ENCODE measurements around the gene ADGB.

The ADGB gene

GRCh38 chr6:146635165-146635564 is 36.4 kb downstream of the ADGB start:
- H3K4me1 ChIP-seq, result no peaks in the 10 kb centered on the region
- TF ChIP-seq CTCF (IDR thresholded peaks at IDR 0.05), result no peak

GRCh38 chr6:146636481-146636880 is 37.7 kb downstream of the ADGB start:
- Histone ChIP-seq H3K36me3 (no peaks in the 10 kb centered on the region), H3K27me3 (no peaks in the 10 kb centered on the region), H3K4me1 (no peaks in the 10 kb centered on the region), H3K27ac (no peak overlapping the region), H3K9me3 (no peaks in the 10 kb centered on the region), H3K4me3 (no peak overlapping the region)
- TF ChIP-seq CTCF (IDR thresholded peaks at IDR 0.05), result no peak
- intact Hi-C loops (cut with DNase I; ENCODE audit: low total_unique reads), result no loop called here
- DNase-seq, result no peak

More at GRCh38 chr6:146635165-146635564, 36.4 kb downstream of the ADGB start:
- intact Hi-C loops (cut with DNase I; ENCODE audit: low total_unique reads), result no loop called here
- Histone ChIP-seq H3K4me3 (no peak overlapping the region), H3K27ac (no peak overlapping the region), H3K36me3 (no peaks in the 10 kb centered on the region), H3K9me3 (no peaks in the 10 kb centered on the region), H3K27me3 (no peaks in the 10 kb centered on the region)
- DNase-seq, result no peak

- no peak overlapping the region for H3K4me3 ChIP-seq
- H3K27ac ChIP-seq, result no peak overlapping the region
- H3K36me3 ChIP-seq, result no peaks in the 10 kb centered on the region
- no peaks in the 10 kb centered on the region for H3K27me3 ChIP-seq
- H3K9me3 ChIP-seq, result no peaks in the 10 kb centered on the region
- DNase-seq, result no peak
- TF ChIP-seq CTCF (IDR thresholded peaks at IDR 0.05), result no peak
- H3K4me1 ChIP-seq, result no peaks in the 10 kb centered on the region
- intact Hi-C loops (cut with DNase I; ENCODE audit: low total_unique reads), result no loop called here
Observed at GRCh38 chr6:146642921-146643320, 44.1 kb downstream of the ADGB start.

- no peaks in the 10 kb centered on the region for H3K36me3 ChIP-seq
- no peak for TF ChIP-seq CTCF (IDR thresholded peaks at IDR 0.05)
- H3K4me3 ChIP-seq, result no peak overlapping the region
- H3K9me3 ChIP-seq, result no peaks in the 10 kb centered on the region
- intact Hi-C loops (cut with DNase I; ENCODE audit: low total_unique reads), result no loop called here
- no peak for DNase-seq
- no peak overlapping the region for H3K27ac ChIP-seq
- H3K4me1 ChIP-seq, result no peaks in the 10 kb centered on the region
- H3K27me3 ChIP-seq, result no peaks in the 10 kb centered on the region
Observed at GRCh38 chr6:146650799-146651481, 52.2 kb downstream of the ADGB start.

- Histone ChIP-seq H3K9me3 (no peaks in the 10 kb centered on the region), H3K27ac (no peak overlapping the region), H3K36me3 (no peaks in the 10 kb centered on the region), H3K4me1 (no peaks in the 10 kb centered on the region), H3K27me3 (no peaks in the 10 kb centered on the region), H3K4me3 (no peak overlapping the region)
- DNase-seq, result no peak
- no peak for TF ChIP-seq CTCF (IDR thresholded peaks at IDR 0.05)
- intact Hi-C loops (cut with DNase I; ENCODE audit: low total_unique reads), result no loop called here
Observed at GRCh38 chr6:146651482-146651863, 52.7 kb downstream of the ADGB start.

- Histone ChIP-seq H3K27me3 (no peaks in the 10 kb centered on the region), H3K4me3 (no peak overlapping the region), H3K4me1 (no peaks in the 10 kb centered on the region), H3K36me3 (no peaks in the 10 kb centered on the region), H3K27ac (no peak overlapping the region), H3K9me3 (no peaks in the 10 kb centered on the region)
- no peak for DNase-seq
- intact Hi-C loops (cut with DNase I; ENCODE audit: low total_unique reads), result no loop called here
- no peak for TF ChIP-seq CTCF (IDR thresholded peaks at IDR 0.05)
Observed at GRCh38 chr6:146657432-146657831, 58.7 kb downstream of the ADGB start.
